NT2/D1 (cell line): Measurements from ENCODE around the gene ABCA4.
"Not testable (repeated sequence)": the region's sequence is repeated elsewhere in the genome, so short reads cannot be mapped to it uniquely, and the experiment has no call there.

Source experiments
- DNase-seq: peaks from one replicate; pipeline ENCODE4 v3.0.0-alpha.2; 2011; ENCODE audit warnings: low read depth, low spot score
- H3K27me3 ChIP-seq: 2 replicates; pipeline ENCODE4 v1.6.0; 2011; ENCODE audit warnings: mild to moderate bottlenecking; ENCODE audit not compliant: insufficient read length, insufficient read depth
- H3K36me3 ChIP-seq: 2 replicates; pipeline ENCODE4 v1.6.1; 2011; ENCODE audit warnings: mild to moderate bottlenecking, low read length, mixed read lengths; ENCODE audit not compliant: insufficient read depth, insufficient read length
- H3K4me1 ChIP-seq: 2 replicates; pipeline ENCODE4 v1.5.1; 2011; ENCODE audit not compliant: insufficient read depth, insufficient read length
- H3K4me3 ChIP-seq: 2 replicates; pipeline ENCODE4 v1.5.1; 2011; ENCODE audit warnings: low read depth; ENCODE audit not compliant: insufficient read length
- H3K9ac ChIP-seq: 2 replicates; pipeline ENCODE4 v1.6.0; 2011; ENCODE audit warnings: low read depth; ENCODE audit not compliant: insufficient read length
- H3K9me3 ChIP-seq: 2 replicates; pipeline ENCODE4 v1.5.1; 2011; ENCODE audit warnings: mild to moderate bottlenecking, low read length; ENCODE audit not compliant: insufficient read depth
- SUZ12 ChIP-seq: IDR thresholded peaks from 2 replicates; pipeline ENCODE4 v1.6.1; 2011; ENCODE audit not compliant: insufficient read length, insufficient read depth; ENCODE audit errors: extremely low read depth
- YY1 ChIP-seq: IDR thresholded peaks from 2 replicates; pipeline ENCODE4 v1.6.1; 2011; ENCODE audit not compliant: insufficient read length, insufficient read depth
- ZNF274 ChIP-seq: IDR thresholded peaks from 2 replicates; pipeline ENCODE4 v1.6.1; 2011; ENCODE audit warnings: mild to moderate bottlenecking, low read depth, low read length

ABCA4 gene

GRCh38 chr1:94154989-94155388 is 34.0 kb upstream of the ABCA4 start:
- DNase-seq = no peak
- TF ChIP-seq SUZ12 = no peak
- no peak for TF ChIP-seq ZNF274
- TF ChIP-seq YY1 = no peak
- Histone ChIP-seq H3K9me3 (peaks cover 5% of the 10 kb centered on the region; the same call in 1 of the 2 replicates), H3K27me3 (no peaks in the 10 kb centered on the region), H3K4me1 (no peaks in the 10 kb centered on the region), H3K9ac (no peak overlapping the region), H3K4me3 (no peak overlapping the region), H3K36me3 (no peaks in the 10 kb centered on the region)

GRCh38 chr1:94153133-94153532 is 32.2 kb upstream of the ABCA4 start:
- no peak for DNase-seq
- H3K36me3 ChIP-seq = no peaks in the 10 kb centered on the region
- peaks cover 5% of the 10 kb centered on the region; the same call in 1 of the 2 replicates for H3K9me3 ChIP-seq
- TF ChIP-seq SUZ12 = no peak
- TF ChIP-seq YY1 = no peak
- TF ChIP-seq ZNF274 = no peak
- no peak overlapping the region for H3K9ac ChIP-seq
- no peak overlapping the region for H3K4me3 ChIP-seq
- no peaks in the 10 kb centered on the region for H3K27me3 ChIP-seq
- no peaks in the 10 kb centered on the region for H3K4me1 ChIP-seq

GRCh38 chr1:94149166-94149565 is 28.2 kb upstream of the ABCA4 start:
- not testable (repeated sequence) for H3K9me3 ChIP-seq, H3K4me1 ChIP-seq, H3K4me3 ChIP-seq, H3K9ac ChIP-seq, H3K36me3 ChIP-seq, DNase-seq, H3K27me3 ChIP-seq

GRCh38 chr1:94146273-94146672 is 25.3 kb upstream of the ABCA4 start:
- no peak for TF ChIP-seq ZNF274
- no peak for TF ChIP-seq SUZ12
- TF ChIP-seq YY1 = no peak

GRCh38 chr1:94144836-94145235 is 23.9 kb upstream of the ABCA4 start:
- no peaks in the 10 kb centered on the region for H3K27me3 ChIP-seq
- no peak for DNase-seq
- no peaks in the 10 kb centered on the region for H3K9me3 ChIP-seq
- H3K4me1 ChIP-seq = peaks cover 2% of the 10 kb centered on the region
- TF ChIP-seq SUZ12 (no peak), YY1 (no peak), ZNF274 (no peak)
- H3K4me3 ChIP-seq = no peak overlapping the region
- no peaks in the 10 kb centered on the region for H3K36me3 ChIP-seq
- no peak overlapping the region for H3K9ac ChIP-seq

More at GRCh38 chr1:94146273-94146672, 25.3 kb upstream of the ABCA4 start:
- no peaks in the 10 kb centered on the region for H3K27me3 ChIP-seq
- H3K4me3 ChIP-seq = no peak overlapping the region
- peaks cover 2% of the 10 kb centered on the region for H3K4me1 ChIP-seq
- DNase-seq = no peak
- no peaks in the 10 kb centered on the region for H3K36me3 ChIP-seq
- no peaks in the 10 kb centered on the region for H3K9me3 ChIP-seq
- no peak overlapping the region for H3K9ac ChIP-seq

GRCh38 chr1:94143809-94144176 is 22.8 kb upstream of the ABCA4 start:
- no peak for DNase-seq
- TF ChIP-seq YY1 (no peak), SUZ12 (no peak), ZNF274 (no peak)
- H3K9me3 ChIP-seq = no peaks in the 10 kb centered on the region
- no peak overlapping the region for H3K9ac ChIP-seq
- H3K27me3 ChIP-seq = no peaks in the 10 kb centered on the region
- H3K4me3 ChIP-seq = no peak overlapping the region
- no peaks in the 10 kb centered on the region for H3K36me3 ChIP-seq
- H3K4me1 ChIP-seq = peaks cover 2% of the 10 kb centered on the region

GRCh38 chr1:94143173-94143808 is 22.3 kb upstream of the ABCA4 start:
- H3K36me3 ChIP-seq = no peaks in the 10 kb centered on the region
- DNase-seq = no peak
- H3K27me3 ChIP-seq = no peaks in the 10 kb centered on the region
- H3K4me3 ChIP-seq = no peak overlapping the region
- no peak overlapping the region for H3K9ac ChIP-seq
- no peaks in the 10 kb centered on the region for H3K9me3 ChIP-seq
- H3K4me1 ChIP-seq = peaks cover 2% of the 10 kb centered on the region
- TF ChIP-seq ZNF274 (no peak), SUZ12 (no peak), YY1 (no peak)

- DNase-seq = no peak
- H3K4me3 ChIP-seq = no peak overlapping the region
Measured at GRCh38 chr1:94142583-94142982, 21.6 kb upstream of the ABCA4 start.

More at GRCh38 chr1:94142583-94142982, 21.6 kb upstream of the ABCA4 start:
- Histone ChIP-seq H3K9ac (no peak overlapping the region), H3K36me3 (no peaks in the 10 kb centered on the region), H3K9me3 (no peaks in the 10 kb centered on the region), H3K27me3 (no peaks in the 10 kb centered on the region), H3K4me1 (peaks cover 2% of the 10 kb centered on the region)
- TF ChIP-seq ZNF274 (no peak), SUZ12 (no peak), YY1 (no peak)
